Stimulated activated CD4-positive, alpha-beta T cell treated with anti-CD3 and anti-CD28 coated beads, Interleukin-15, amount 100 ng/mL, for 24 hours (primary cell): ENCODE results near the gene CTNNA3.

ENCODE experiments used
- DNase-seq: peaks from one replicate; pipeline ENCODE4 v3.0.0-alpha.2; 2020

Gene CTNNA3

GRCh38 chr10:65949526-65949925 is 1746.5 kb downstream of the CTNNA3 start:
- no peak for DNase-seq

DNA sequence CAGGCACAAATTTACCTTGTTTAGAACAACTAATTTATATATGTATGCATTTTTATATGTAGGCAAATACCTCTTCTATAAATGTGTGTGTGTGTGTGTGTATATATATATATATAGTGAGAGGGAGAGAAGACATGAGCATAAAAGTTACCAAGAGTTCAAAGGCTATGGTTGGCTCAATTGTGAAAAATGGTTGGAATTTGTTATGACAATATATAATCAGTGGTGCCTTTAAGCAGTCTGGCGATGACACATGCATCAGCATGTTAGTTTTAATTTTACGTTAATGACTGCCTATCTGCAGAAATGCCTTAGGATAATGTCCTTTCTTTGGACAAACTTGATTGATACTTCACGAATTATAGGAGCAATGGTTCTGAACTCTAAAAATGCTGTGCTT is 1750.9 kb downstream of the CTNNA3 start:
- no peak for DNase-seq

GRCh38 chr10:65943451-65943850 is 1752.5 kb downstream of the CTNNA3 start:
- DNase-seq, result no peak

- DNase-seq, result no peak
These were observed 1755.0 kb downstream of the CTNNA3 start for GRCh38 chr10:65940816-65941662.

GRCh38 chr10:65940105-65940504 is 1755.9 kb downstream of the CTNNA3 start:
- no peak for DNase-seq

- no peak for DNase-seq
These were observed 1764.5 kb downstream of the CTNNA3 start for GRCh38 chr10:65931291-65932070.

GRCh38 chr10:65911151-65911835 is 1784.7 kb downstream of the CTNNA3 start:
- DNase-seq, result no peak

- DNase-seq, result no peak
These were observed 1785.8 kb downstream of the CTNNA3 start for GRCh38 chr10:65910209-65910608.

DNA sequence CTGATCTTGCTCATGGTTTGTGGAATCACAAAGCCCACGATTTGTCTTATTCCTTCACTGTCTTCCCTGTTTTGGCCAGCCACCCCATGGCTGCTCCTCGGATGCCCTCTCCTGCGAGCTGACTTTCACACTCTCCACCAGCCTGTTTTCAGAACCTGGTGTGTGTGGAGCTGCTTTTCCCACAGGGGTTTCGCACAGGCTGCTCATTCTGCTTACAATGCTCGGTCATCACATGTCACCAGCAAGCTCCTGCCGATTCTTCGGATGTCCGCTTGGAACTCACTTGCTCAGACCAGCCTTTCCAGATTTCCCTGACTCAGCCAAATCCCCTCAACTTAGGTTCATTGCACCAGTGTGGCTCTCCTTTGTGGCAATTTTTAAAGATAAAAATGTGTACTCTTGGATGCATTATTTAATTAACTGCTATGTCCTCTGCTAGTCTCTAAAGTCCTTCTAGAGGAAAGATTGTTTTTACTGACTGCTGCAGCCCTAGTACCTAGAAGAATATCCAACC is 1788.7 kb downstream of the CTNNA3 start:
- no peak for DNase-seq

DNA sequence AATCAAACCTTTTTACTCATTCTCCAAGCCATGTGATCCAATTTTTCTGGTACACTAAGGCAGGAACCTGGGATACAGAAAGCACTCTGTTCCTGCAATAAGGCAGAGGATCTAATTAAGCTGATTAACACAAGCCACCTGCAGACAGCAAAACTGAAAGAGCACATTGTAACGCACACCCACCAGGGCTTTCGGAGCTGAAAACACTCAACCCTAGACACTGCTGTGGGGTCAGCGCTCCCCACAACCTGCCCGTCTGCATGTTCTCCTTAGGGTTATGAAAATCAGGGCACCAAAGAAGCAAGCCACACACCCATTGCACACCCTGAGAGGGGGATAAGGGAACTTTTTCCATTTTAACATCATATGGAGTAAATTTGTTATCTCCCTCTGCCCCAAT is 1792.4 kb downstream of the CTNNA3 start:
- DNase-seq, result no peak

DNA sequence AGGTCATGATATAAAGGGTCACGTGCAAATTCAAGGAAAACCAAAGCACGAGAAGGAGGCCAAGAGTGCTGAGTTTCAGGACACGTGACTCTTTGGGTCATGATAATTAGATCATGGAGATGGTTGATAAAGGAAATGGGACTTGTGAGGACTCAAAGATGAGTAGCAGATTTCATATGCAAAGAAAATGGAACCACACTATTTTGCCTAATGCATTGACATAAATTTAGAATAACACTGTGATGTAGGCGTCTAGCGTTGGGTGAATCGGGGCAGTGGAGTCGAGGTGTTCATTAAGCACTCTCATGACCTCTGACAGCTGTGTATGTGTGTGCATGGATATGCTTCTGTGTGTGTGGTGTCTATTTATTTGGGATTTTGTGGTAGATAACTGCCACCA is 1795.7 kb downstream of the CTNNA3 start:
- no peak for DNase-seq

GRCh38 chr10:65898055-65898454 is 1797.9 kb downstream of the CTNNA3 start:
- no peak for DNase-seq

GRCh38 chr10:65894961-65895360 is 1801.0 kb downstream of the CTNNA3 start:
- no peak for DNase-seq

DNA sequence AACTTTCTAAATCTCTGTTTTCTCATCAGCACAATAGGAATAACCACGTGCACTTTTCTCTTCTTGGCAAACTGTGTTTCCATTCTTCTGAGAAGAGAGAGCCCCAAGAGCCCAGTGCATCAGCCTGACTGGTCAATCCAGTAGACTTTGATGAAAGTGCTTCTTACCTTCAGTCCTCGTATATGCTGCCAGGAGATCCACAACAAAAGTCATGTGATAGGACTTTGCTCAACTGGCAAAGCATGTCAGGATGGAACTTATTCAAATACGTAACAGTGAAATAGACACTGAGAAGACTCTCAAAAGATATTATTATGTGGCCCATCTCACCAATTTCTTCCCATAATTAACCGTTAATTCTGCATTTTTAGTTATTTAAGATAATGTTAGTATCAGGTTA is 1801.6 kb downstream of the CTNNA3 start:
- DNase-seq, result no peak

DNA sequence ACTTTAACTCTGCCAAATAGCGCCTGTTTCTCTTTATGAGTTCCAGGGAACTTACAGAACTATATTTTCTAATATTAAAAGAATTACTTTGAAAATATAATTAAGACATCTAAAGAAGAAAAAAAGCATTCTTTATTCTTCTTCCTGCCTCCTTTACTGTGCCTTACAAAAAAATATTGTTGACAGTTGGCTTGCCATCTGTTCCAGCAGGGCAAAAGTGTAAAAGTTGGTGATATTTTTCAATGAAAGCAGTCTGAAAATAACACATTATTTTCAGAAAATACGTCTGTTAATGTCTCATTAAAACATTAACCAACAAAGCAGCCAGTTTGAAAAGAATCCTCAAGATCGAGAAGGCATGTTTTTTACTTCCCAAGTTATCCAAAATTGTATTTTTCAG is 1802.3 kb downstream of the CTNNA3 start:
- no peak for DNase-seq

DNA sequence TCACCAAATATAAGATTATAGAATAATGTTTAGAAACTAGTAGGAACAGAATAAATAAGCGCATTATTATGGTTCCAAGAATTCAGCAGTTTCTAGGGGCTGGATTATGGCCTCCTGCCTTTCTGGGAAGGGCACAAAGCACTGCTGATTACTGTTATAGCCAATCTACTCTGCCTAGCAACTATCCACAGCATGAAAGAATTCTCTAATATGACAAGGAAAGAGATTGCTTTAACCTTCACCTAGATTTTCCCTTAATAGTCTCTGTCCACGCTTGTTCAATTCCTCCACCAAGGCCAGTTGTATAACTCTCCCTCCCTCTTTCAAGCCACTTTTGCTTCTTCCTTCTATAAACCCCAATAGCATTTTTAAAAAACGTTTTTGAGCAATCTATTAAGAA is 1803.7 kb downstream of the CTNNA3 start:
- no peak for DNase-seq

DNA sequence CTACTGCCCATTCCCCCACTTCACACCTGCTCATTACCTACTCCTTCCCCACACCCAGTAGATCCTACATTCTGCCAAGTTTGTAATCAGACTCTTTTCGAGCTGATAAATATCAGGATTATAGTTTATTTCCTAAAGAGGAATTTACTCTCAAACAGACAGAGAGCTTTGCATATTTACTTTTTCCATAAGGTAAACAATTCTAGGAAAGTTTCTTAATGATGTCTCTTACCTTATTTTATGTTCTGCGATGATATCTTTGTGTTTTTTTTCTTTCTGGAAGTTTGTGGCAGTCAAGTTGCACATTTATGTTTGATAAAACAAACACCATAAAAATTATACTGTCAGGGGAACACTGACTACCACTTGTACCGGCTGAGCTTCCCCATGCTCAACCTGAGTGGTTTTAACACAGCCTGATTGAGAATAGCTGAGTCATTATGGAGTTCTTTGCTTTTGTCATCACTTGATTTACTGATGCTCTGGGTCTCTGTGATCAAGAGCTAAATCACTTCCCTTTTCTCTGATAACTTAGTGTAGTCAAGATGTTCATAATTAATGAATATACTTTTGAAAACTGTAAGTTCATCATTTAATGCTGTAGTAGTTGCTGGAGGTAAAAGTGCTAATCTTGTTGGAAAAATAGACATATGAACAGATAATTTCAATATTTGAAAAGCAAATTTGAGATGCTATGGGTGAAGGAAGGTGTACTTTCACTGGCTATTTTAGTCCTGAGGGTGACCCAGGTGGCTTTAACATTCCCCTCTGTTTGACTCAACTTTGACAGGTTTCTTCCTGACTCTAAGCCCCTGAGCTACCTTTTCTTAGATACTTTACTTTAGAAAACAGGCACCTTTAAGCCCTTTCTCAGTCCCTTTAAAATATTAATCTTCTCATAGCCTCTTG is 1804.7 kb downstream of the CTNNA3 start:
- DNase-seq, result no peak

- DNase-seq, result no peak
These were observed 1831.5 kb downstream of the CTNNA3 start for GRCh38 chr10:65864529-65864928.

GRCh38 chr10:65864036-65864435 is 1832.0 kb downstream of the CTNNA3 start:
- DNase-seq, result no peak
